Islet precursor cell (in vitro differentiated cells): Measurements from ENCODE around the gene PIP5K1B.
A peak's percentile ranks its signal among the peaks of the same experiment; 100 is the strongest.

Experiments
- DNase-seq: peaks from one replicate; pipeline ENCODE4 v3.0.0-alpha.2; 2018

The PIP5K1B gene

DNA sequence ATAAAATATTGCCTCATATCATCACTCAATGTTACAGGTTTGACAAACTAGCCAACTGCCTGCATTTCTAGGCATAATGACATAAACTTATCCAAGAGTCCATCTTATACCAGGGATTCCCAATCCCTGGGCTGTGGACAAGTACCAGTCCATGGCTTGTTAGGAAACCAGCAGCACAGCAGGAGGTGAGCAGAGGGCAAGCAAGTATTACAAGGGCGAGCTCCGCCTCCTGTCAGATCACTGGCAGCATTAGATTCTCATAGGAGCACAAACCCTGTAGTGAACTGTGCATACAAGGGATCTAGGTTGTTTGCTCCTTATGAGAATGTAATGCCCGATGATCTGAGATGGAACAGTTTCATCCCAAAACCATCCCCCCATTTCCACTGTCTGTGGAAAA lies 164.0 kb downstream of the PIP5K1B start:
- DNase-seq, result no peak

DNA sequence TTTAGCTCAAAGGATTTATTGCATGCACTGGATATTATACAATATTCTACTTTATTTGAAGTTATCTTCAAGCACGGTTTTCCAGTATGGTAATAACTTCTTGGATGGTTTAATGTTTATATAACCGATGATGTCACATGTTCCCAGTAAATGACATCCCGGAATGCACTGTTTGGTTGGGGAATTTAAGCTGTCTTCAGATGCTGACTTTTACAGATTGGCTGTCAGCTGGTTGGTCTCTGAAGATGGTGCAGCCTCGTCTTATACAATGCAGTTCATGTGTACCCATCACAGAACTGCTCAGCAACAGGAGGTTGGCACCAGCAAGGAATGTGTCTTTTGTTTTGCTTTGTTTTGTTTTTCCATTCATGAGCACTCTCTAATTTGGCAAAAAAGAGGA lies 165.0 kb downstream of the PIP5K1B start:
- no peak for DNase-seq

DNA sequence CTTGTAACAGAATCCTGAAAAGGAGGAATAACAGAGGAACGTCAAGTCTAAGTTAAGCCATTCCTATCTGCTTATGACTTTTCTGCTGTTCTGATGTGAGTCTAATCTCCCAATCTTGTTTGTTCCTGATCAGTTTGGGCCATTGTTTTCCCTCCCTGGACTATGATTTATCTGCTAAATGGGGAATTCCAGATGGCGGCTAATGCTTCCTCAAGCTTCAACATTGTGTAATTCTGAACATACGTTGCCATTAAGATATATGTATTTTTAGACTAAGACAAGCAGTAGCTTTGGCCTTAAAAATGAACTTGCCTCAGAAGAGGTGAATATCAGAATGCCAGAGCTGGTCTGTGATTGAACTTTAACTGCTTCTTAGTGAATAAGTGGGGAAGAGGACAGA lies 166.2 kb downstream of the PIP5K1B start:
- DNase-seq, result no peak

DNA sequence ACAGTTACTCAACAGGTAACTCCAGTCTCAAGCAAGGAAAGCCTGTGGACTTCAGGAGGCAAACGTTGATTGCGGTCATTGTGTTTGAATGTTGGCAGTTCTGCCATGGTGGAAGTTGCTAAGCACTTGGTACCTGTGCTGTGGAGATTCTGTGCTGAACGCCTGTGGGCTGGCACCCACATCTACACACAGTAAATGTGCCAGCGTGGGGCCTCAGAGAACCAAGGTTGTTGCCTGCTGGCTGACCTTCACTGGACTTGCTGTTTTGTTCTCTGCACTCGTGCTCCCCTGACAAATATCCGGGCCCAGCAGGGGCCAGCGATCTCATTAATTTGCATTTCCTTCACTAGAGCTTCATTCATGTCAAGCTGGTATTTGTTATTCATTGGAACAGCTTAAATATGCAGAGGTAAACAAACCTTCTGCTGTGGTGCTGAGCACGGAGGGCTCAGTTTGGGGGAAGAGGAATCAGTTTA lies 167.0 kb downstream of the PIP5K1B start:
- DNase-seq, result no peak

DNA sequence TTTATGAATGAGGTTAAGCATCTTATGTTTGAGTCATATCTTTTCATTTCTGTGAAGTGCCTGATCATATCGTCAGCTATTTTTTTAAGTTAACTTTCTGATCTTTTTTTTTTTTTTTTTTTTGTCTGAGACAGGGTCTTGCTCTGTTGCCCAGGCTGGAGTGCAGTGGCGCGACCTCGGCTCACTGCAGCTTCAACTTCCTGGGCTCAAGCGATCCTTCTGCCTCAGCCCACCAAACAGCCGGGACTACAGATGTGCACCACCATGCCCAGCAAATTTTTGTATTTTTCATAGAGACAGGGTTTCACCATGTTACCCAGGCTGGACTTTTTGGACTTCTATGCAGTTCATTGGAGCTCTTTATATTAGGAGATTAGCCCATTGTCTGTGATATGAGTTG lies 168.1 kb downstream of the PIP5K1B start:
- DNase-seq, result no peak

DNA sequence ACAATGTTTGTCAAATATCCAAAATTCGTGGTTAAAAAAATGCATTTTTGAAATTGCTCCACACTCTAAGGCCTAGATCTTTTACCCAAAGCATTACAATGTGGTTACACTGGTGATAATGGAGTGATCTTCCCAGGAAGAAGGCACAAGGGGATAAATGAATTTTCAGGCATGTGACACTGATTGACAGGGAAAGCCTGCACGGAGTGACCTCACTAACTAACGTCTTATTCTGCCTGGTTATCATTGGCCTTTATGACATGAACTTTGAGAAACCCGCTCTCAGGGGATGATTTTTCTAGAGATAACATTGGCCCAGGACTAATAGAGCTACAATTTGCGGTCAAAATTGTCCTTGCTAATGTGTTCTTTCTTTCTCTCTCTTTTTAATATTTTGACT lies 171.2 kb downstream of the PIP5K1B start:
- no peak for DNase-seq

DNA sequence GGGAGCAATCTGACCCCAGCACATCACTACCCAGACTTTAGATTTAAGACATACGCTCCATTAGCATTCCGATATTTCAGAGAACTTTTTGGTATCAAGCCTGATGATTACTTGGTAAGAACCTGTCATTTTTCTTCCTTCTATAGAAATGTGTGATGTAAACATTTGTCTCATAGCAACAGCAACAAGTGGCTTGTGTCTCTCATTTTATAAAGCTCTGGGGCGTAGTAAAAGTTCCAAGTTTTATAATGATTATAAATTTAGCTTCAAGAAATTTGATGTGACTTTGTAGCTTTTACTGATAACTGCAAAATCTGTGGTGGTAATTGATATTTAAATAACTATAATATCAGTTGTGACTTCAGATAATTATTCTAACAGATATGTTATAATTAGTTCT lies 171.6 kb downstream of the PIP5K1B start:
- DNase-seq, result no peak

DNA sequence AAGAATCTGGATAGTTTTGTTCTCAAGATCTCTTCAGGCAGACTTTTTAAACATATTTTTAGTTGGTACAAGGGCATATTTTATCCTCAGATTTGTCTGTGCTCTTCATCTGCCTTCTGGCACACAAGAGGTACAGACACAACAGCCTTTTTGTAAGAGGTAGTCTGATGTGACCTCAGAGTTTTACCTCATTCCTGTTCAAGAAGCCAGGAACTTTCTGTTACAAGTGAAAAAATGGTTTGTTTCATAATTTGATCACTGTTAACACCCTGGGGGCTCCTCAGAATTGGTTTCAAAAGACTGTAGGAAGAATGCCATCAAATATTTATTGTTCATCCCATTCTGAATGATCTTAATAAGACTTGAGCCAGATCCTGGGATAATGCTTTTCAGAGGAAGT lies 172.2 kb downstream of the PIP5K1B start:
- DNase-seq, result no peak

DNA sequence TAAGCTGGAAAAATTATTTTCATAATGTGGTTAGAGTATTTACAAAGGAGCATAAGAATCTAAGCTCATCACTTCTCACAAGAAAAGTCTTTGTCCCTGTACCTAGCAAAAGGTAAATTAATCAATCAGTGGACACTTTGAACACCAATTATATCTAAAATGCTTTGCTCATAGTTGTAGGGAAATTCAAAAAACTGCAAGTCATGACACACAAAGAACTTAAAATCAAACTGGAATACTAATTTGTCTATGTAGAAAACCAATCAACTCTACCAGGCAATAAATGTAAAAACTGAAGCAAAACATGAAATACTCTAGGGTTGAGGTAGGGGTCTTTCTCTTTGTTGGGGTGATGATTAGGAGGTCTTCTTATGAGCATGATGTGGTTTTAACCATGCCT lies 173.4 kb downstream of the PIP5K1B start:
- DNase-seq, result no peak

DNA sequence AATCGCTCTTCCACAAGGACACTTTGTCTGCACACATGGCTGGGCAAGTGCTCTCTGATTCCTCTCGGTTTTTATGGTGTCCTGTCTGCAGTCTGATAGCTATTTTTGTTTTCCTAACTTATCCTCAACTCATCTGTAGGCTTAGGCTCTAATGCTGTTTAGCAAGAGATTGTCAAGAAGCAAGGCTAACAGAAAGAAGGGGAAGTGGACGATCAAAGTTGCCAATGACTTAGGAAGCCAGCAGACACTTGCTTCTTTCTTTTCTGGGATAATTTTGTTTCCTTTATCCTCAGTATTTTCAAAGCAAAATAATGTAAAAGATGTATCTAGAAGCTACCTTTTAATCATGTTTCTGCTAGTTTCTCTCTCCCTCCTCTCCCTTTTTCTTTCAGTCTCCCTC lies 178.2 kb downstream of the PIP5K1B start:
- no peak for DNase-seq

DNA sequence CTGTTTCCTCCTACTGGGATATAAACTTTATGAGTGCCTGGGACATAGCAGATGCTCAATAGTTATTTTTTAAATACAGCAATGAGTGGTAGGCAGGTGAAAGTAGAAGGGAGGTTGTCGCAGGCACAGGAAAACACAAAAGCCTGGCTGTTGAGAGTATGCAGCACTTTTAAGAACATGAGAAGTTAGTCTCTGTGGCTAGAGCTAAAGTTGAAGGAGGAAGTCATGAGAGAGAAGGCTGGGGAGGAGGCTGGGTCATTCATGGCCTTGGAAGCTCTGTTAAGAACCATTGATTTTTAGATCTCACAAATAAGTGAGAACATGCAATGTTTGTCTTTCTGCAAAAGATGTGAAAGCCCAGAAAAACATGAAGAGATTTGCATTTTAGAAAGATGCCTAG lies 182.2 kb downstream of the PIP5K1B start:
- DNase-seq, result no peak

DNA sequence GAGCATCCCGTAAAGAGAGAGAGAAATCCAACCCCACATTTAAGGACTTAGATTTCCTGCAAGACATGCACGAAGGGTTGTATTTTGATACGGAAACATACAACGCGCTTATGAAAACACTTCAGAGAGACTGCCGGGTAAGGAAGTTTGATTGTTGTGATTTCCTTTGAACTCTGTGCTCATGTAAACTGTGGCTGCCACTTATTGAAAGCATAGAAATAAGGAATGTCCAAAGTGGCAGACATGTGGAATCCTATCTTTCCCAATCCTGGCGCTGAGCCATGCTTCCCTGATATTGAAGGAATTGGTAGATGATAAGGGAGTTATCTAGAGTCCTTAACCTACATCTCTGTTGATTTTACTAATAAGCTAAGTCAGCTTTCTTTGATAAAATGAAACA lies 189.5 kb downstream of the PIP5K1B start:
- DNase-seq, result no peak

DNA sequence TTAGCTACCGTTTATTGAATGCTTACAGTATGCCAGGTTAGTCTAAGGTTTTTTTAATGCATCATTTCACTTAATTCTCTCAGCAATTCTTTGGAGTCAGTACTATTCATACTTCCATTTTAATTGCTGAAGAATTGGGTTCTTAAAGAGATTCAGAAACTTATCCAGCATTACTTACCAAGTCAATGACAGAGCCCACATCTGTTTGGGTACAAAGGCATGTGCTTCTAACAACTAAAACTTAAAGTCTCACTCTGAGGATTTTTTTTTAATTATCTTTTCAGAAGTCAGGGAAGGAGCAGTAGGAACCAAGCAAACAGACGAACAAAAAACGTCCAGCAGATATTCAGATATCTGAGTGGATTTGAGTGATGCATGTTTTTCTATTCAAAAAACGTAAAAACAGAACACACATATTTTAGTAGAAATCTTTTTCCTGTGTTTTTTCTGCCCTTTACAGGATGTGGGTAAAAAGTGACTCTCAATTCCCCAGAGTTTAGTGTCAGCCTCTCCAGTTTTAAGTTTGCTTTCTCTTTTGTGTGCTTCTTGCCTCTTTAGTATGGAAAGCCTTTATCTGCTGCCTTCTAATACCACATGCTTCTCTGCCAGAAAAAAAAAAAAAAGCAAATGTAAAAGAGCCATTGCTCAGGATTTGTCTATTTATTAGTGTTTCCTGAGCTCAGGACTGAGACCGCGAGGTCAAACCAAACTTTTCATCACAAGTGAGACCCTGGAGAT lies 190.9 kb downstream of the PIP5K1B start:
- DNase-seq, result no peak

DNA sequence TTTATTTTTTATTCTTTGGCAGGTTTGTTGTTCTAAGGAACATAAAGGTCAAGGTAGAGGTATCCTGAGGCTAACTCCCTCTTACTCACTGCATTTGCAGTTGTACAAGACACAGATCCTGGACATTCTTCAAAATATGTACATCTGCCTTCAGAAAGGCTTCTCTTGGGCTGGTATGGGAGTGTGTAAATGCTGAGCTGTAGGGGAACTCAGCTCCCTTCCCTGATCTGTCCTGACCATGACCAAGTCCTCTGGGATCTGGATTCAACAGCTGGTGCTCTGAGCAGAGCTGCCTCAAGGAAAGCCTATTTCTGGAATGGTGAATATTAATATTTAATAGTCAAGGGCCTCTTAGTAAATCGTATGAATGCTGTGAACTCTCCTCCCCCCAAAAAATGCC lies 191.4 kb downstream of the PIP5K1B start:
- no peak for DNase-seq

DNA sequence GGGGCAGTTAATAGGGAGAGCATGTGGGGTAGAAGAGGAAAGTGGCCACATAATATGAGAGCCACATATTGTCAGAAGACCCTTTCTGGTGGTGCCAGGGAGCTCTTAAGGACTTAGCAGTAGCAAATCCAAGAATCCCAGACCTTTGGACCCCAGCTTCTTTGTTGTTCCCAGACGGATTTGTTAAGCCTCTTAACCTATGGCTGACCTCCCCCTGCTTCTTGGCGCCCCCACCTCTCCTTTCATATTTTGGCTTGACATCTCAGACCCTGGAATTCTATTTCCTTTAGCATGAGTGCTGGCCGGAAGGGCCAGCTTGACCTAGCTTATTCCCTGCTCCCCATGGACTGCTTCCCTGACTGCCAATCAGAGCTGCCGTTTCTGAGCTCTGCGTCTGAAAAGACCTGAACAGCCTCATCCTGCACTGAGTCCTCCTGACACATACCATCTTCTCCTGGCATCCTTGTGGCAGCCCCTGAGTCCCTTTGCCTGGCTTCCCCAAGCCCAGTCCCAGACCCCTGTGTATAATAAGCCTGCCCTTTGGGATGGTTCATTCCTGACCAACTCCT lies 192.6 kb downstream of the PIP5K1B start:
- no peak for DNase-seq

DNA sequence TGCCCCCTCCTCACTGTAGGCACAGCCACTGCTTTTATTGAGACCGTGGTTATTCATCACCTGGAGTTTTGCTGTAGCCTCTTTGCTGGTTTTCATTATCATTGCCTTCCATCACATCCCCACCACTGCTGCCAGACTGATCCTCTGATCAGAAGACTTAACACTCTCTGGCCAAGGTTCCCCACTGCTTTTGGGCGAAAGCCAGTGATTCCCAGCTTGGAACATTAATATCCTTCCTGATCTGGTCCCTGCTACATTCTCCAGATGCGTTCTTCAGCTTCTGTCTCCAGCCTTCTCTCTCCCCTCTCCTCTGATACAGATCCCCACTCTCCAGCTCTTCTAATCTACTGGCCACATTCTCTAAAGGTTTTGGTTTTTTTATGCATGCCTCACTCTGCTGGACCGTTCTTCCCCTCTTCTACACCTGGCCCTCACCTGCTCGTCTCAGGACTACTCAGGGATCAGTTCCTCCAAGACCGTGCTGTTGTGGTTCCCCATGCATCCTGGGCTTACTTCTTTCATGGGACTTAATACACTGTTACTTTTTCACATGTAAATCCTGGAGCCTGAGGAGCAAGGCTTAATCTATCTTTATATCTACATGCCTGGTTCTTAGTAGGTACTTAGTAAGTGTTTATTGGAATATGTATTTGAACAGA lies 193.9 kb downstream of the PIP5K1B start:
- no peak for DNase-seq

DNA sequence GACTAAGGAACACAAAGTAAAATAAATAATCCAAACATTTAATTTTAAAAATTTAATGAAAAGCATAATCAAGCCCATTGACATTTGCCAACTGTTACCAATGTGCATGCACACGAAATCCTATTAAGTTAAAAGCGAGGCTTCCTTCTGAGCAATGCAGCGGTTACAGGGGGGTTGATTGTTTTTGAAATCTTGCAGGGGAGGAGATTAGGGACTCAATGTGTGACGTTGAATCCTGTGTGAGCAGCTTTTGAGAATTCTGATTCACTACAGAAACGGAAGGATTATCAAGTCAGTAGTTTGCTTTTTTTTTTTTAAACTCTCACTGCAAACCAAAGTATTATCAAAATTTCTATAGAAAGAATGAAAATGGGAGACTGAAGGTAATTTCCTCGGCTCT lies 199.4 kb downstream of the PIP5K1B start:
- DNase-seq, result no peak

DNA sequence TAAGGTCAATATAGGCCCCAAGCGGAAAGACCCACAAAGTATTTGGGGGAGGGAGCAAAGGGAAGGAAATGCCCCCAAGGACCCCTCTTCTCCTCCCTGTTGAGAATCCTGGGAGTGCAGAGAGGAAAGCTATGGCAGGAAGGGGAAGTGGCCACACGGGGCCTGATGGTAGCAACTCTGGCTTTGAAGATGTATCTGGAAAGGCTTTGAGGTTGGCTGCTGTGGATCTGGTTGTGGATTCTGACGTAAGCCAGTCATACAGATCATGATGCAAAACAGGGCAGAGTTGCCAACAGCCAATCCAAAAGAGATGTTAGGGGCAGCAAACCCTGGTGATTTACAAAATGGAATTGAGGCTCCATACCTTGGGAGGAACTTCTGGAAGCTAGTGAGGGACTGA lies 200.1 kb downstream of the PIP5K1B start:
- peak; percentile 60 for DNase-seq

DNA sequence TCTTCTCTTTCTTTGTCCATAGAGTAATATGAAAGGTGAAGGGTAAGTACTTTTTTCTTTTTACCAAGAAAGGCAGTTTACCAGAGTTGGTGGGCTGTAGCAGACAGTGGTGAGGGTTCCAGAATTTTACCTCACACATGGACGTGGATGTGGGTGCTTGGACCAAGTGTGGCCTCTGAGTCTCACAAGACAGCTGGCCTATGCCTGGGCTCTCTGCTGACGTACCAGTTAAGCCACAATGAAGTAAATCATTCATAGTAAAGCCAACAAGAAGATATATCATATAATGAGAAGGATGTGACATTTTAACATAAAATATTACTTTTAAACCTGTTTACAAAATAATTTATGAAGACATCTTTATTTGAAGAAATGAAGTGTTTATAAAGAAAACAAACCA lies 202.9 kb downstream of the PIP5K1B start:
- DNase-seq, result no peak

DNA sequence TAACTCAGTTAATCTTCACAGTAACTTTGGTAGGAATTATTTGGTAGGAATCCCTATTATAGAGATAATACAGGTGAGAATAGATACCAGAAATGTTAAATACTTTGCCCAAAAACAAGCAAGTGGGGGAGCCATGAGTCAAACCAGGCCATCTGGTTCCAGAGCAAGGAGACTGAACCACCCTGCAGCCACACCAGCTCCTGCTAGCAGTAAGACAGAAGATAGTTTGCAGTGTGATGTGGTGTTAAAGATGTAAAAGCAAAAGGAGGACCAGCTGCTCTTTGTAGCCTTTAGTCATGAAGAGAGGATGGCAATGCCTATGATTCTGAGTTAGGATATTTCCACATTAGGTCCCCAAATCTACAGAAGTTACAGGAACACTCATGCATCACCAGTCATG lies 207.5 kb downstream of the PIP5K1B start:
- no peak for DNase-seq

DNA sequence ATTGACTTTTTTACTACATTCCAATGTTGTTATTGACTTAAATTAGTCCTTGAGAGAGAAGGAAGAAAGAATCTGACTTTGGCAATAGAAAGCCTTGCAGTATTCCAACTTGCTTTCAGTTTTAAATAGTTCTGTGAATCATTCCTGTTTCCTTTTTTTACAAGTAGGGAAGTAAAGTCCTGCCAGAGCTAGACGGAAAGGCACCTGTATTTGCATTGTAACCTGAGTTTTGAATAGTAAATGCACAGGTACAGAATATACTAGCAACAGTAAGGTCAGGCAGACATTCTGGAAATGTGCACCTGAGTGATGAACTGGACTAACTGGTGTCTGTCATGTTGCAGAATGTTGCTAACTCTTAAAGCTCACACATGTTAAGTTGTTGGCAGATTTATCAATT lies 208.0 kb downstream of the PIP5K1B start:
- DNase-seq, result no peak

DNA sequence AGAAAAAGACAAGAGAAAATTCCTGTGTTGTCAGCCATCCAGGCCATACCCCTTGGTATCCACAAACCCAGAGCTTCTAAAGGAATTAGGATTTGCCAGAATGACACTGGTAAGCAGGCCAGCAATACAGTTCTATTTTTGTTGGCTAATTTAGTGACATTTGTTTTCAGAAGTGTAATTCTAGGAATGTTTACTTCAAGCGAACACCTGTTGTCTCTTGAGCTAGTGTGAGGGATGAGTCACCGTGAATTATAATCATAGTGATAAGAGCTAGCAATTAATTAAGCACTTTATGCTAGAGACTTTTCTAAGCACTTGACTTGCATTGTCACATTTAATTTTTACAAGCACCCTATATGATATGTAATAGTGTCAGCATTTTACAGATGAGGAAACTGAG lies 209.7 kb downstream of the PIP5K1B start:
- no peak for DNase-seq

DNA sequence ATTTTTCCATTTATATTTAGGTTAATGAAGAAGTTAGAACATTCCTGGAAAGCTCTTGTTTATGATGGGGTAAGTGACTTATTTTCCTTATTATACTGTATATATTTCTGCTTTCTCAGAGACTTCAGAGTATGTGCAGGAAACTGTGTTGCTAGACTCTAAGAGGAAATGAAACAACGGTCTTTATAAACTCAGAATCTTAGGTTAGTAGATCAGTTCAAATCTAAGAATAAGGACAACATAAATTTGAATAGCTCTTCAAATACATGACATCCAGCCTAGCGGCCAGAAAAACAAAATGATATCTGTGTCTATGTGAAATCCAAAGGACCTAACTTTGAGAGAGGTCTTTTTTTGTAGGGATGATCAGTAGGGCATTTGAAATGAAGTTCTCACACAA lies 214.6 kb downstream of the PIP5K1B start:
- no peak for DNase-seq

DNA sequence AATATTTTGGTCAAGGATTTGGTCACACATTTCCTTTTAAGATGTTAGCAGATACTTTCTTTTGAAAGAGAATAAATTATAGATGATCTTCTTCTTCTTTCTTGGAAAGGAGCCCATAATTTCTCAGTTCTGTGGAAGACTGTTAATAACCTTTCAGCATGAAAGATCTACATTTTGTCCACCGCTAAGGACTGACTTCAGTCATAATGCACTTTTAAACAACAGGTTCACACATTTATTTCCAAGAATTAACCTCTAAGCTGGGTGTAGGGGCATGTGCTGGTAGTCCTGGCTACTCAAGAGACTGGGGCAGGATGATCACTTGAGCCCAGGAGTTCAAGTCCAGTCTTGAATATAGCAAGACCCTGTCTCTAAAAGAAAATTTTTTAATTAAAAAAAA lies 215.9 kb downstream of the PIP5K1B start:
- DNase-seq, result no peak

DNA sequence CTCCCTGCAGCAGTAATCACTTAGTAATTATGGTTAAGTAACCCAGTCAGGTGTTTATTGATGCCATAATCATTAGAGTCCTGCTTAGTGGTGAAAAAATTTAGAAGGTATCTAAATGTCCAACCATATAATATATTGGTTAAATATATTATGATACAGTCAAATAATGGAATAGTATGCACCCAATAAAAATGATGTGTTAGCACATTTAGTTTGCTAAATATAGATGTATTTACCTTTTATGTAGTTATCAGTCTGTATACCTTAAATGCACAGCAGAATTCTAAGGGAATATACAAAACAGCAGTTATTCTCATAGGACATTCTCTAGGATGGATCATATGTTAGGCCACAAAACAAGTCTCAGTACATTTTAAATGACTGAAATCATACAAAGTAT lies 218.4 kb downstream of the PIP5K1B start:
- no peak for DNase-seq
